ENCODE data around the gene NCAPH2.

NCAPH2 gene

GRCh38 chr22:50507991-50508884 is at the start of gene NCAPH2:
Gene NCAPH2, plus strand, starts transcription at chr22:50508224. Its CDS starts 114 bp downstream, at chr22:50508338.
- peak; percentile 72 for DNase-seq

DNA sequence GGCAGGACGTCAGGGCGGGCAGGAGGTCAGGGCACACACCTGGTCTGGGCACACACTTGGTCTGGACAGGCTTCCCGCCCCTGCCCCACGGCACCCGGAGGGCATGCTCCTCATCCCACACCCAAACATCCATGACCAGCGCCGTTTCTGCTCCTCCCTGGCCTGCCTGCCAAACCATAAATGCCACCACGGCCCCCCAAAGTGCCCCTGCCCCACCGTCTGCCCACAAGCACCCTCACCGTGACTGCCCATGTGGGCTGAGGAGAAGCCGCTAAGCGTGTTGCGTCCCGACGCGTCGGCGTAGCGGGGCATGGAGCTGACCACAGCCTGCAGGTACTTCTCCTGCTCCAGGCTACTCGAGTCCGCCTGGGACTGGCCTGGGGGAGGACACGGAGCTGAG is 49.0 kb upstream of the NCAPH2 start:
- no peak for DNase-seq

- no peak for DNase-seq
Observed at GRCh38 chr22:50459496-50460140, 48.4 kb upstream of the NCAPH2 start.

DNA sequence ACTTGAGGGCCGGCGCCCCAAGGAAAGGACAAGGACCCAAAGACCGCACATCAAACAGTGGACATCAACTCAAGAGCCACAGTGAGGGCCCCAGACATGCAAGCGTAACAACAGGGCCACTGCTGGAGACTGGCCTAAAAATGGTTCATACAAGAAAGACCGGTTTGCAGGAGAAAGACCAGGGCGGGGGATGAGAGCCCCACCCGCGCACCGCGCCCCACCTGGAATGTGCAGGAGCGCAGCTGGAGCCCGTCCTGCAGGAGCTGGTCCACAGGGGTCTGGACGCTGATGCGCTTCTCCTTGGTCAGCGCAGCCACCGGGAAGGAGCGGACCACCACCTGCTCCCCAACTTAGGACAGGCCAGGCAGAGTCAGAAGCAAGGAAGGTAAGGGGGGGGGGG is 47.1 kb upstream of the NCAPH2 start:
- DNase-seq: no peak

DNA sequence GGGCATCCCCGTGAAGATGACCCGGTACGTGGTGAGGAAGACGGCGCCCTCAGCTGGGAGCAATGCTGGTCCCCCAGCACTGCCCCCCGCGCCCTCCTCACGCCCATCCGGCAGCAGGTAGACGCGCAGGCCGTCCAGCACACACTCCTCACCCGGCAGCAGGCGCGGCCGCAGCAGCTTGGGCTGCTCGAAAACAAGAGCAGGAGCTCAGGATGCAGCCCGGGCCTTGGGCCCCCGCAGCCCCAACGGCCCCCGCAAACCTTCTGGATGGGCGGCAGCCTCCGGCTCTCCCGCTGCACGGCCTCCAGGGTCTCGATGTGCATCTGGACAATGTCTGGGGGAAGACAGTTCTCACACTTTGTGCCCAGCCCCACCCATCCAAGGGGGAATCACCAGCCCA is 46.5 kb upstream of the NCAPH2 start:
- no peak for DNase-seq

DNA sequence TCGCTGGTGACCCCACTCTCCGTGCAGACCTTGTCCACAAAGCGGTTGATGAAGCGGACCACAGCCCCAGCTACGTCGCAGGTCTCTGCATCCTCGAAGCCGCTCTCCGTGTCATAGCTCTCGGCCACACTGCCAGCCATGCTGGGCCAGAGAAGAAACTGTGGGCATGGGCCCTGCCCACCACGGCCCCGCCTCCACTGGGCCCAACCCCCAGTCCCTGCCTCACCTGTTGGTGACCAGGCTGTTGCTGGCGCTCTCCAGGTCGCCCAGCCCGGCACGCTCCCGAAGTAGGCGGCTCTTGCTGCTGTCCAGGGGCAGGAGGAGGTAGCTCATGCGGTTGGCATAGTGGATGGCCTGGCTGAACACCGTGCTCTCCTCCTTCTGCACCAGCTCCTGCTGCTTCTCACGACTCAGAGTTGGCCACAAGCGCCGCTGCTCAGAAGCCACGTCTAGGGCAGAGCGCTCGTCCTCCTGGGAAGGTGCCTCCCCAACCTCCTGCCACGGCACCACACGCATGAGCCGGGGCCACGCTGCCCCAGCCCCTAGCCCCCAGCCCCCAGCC is 46.0 kb upstream of the NCAPH2 start:
- DNase-seq: no peak

GRCh38 chr22:50463188-50463900 is 44.7 kb upstream of the NCAPH2 start:
- DNase-seq: no peak

DNA sequence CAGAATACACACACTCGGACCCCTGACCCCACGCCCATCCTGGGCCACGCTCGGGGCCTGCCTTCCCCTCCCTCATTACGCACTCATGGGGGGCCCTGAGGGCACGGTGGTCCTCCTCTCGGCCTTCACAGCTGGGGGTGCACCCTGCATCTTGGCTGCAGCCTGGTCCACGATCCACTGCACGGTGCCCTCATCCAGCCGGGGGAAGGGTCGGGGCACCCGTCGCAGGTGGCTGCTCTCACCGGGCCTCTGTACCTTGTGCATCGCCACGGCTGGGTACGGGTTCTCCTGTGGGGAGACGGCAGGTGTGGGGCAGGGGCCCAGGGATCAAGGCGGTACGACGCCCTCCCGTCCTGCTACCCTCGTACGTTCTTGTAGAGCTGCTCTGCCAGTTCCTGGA is 43.6 kb upstream of the NCAPH2 start:
- no peak for DNase-seq

GRCh38 chr22:50465066-50465930 is 42.7 kb upstream of the NCAPH2 start:
- no peak for DNase-seq

- DNase-seq: no peak
Observed at GRCh38 chr22:50467341-50467740, 40.7 kb upstream of the NCAPH2 start.

DNA sequence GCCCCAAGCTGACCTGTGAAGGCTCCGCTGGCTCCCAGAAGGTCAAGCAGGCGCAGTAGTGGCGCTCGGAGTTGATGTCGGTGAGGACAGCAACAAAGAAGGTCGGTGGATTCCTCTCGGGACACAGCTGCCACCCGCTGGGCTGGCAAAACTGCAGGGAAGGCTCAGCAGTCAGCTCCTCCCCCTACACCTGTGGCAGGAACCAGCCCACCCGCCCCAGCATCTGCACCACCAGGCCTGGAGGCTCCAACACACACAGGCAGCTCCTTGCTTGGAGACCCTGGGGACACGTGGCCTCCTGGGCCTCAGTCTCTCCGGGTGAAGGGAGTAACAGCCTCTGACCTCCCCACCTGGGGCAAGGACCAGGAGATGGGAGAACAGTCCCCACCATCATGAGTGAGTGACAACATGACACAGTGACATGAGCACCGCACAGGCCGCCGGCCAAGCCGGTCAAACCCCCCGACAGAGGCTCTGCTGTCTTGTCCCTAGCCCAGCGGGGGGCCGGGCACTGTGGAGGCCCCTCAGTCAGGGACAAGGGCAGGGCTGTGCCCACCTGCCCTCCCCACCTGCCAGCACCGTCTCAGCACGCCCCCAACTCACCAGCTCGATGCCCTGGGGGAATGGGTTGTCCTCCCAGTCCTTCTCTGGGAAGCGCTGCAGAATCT is 40.1 kb upstream of the NCAPH2 start:
- no peak for DNase-seq

DNA sequence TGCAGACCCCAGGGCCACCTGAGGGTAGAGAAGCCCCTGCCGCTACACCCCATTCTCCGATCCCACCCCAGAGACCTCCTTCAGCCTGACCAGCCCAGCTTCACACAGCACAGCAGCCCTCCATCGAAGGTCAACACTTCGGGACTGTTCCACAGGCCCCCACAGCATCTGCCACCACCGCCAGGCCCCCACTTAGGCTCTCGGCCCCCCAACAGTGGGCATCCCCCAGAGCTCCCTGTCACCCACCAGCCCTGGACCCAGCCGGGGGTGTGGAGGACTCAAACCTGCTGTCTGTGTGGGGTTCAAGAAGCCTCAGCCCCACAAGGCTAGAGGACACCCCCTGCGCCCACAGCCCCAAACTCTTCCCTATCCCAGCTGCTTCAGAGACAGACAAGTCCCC is 39.4 kb upstream of the NCAPH2 start:
- no peak for DNase-seq

GRCh38 chr22:50469377-50470305 is 38.4 kb upstream of the NCAPH2 start:
- peak; percentile 82 for DNase-seq

GRCh38 chr22:50470491-50470890 is 37.5 kb upstream of the NCAPH2 start:
- DNase-seq: no peak

- no peak for DNase-seq
Observed at GRCh38 chr22:50471197-50471847, 36.7 kb upstream of the NCAPH2 start.

- no peak for DNase-seq
Observed at GRCh38 chr22:50471962-50472361, 36.1 kb upstream of the NCAPH2 start.

GRCh38 chr22:50473088-50473487 is 34.9 kb upstream of the NCAPH2 start:
- DNase-seq: no peak

DNA sequence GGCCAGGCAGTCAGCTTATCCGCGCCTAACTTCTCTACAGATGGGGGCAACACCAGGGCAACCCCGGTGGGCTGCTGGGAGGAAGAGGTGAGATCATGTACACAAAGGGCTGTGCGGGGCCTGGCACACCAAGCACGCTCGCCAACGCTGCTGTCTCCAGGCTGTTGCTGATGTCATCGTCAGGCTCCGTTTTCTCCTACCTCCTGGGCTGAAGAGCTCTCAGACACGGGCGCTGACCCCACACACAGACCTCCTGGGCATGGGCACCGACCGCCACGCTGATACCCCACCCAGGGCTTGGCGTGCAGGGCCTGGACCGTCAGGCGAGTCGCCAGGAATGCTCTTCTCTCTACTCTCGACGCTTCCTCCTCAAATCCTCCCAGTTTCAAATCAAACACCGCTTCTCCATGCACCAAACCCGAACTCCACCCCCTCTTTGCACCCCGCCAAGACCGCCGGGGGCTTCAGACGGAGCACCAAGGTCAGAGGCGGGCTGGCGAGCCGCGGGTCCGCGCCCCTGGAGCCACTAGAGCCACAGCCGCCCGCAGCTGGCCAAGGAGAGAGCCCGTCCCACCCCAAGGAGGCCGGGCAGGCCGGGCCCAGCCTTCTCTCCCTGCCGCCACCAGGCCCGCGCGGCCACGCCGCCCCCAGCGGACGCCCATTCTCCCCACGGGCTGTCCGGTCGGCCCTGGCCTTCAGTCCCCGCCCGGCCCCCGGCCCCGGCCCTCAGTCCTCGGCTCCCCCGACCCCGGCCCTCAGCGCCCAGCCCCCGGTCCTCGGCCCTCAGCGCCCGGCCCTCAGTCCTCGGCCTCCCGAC is 34.0 kb upstream of the NCAPH2 start:
- DNase-seq: no peak
